ENCODE measurements around the gene ACAD9. TPM values are rescaled to one million over a fixed set of nuclear protein-coding genes. Genes with fewer than 3 reads are reported as not detected.

Gene ACAD9
- total RNA-seq, 2 experiments from 2014 or later: 69.5 to 88.5 TPM

- intact Hi-C loops (cut with micrococcal nuclease; ENCODE audit: unreplicated experiment): loop anchor here (5.0 kb wide), 3 partner anchors 192 to 373 kb away; partner anchors contain the start of gene COPG1
- Histone ChIP-seq H3K9me3 (ENCODE audit: low read length) (no peaks in the 10 kb centered on the region), H2AFZ (ENCODE audit: low read length) (no peak overlapping the region), H3K4me2 (ENCODE audit: low read length) (no peak overlapping the region), H3K9me2 (ENCODE audit: insufficient read depth, low read length) (no peaks in the 10 kb centered on the region), H3K4me1 (ENCODE audit: insufficient read depth, low read length, poor library complexity, severe bottlenecking) (peaks cover 11% of the 10 kb centered on the region), H3K27ac (ENCODE audit: low read depth, low read length, poor library complexity, severe bottlenecking) (no peak overlapping the region), H3K79me2 (ENCODE audit: insufficient read depth, low read depth, low read length) (peaks cover 17% of the 10 kb centered on the region; the same call in 1 of the 2 replicates), H3K36me3 (ENCODE audit: insufficient read depth, low read length) (peaks cover 4% of the 10 kb centered on the region), H3K4me3 (ENCODE audit: low read depth, low read length, poor library complexity, severe bottlenecking) (no peak overlapping the region), H4K20me1 (ENCODE audit: insufficient read depth, low read length) (no peaks in the 10 kb centered on the region)
- ChIA-PET CTCF (ENCODE audit: unreplicated experiment) (no interaction called here), POLR2A (interaction anchor here (0.7 kb wide), 1 partner anchor 153 kb away, joined by 3 read pairs; no protein-coding TSS in a partner anchor)
- no peak for DNase-seq (ENCODE audit: low spot score)
- BruUV-seq (replicated peaks): no TSS peak
- TF ChIP-seq CTCF (conservative IDR thresholded peaks at IDR 0.05; ENCODE audit: low read length) (no peak), EZH2phosphoT487 (IDR thresholded peaks at IDR 0.05; ENCODE audit: borderline replicate concordance, low read depth, low read length) (no peak)
Measured at GRCh38 chr3:128874481-128875180, 4.8 kb upstream of the ACAD9 start.

- Histone ChIP-seq H4K20me1 (ENCODE audit: insufficient read depth, low read length) (no peaks in the 10 kb centered on the region), H3K9me2 (ENCODE audit: insufficient read depth, low read length) (no peaks in the 10 kb centered on the region), H3K27ac (ENCODE audit: low read depth, low read length, poor library complexity, severe bottlenecking) (no peak overlapping the region), H3K4me3 (ENCODE audit: low read depth, low read length, poor library complexity, severe bottlenecking) (no peak overlapping the region), H3K36me3 (ENCODE audit: insufficient read depth, low read length) (peaks cover 4% of the 10 kb centered on the region), H3K4me1 (ENCODE audit: insufficient read depth, low read length, poor library complexity, severe bottlenecking) (peaks cover 17% of the 10 kb centered on the region), H3K4me2 (ENCODE audit: low read length) (no peak overlapping the region), H3K9me3 (ENCODE audit: low read length) (no peaks in the 10 kb centered on the region), H3K79me2 (ENCODE audit: insufficient read depth, low read depth, low read length) (peaks cover 27% of the 10 kb centered on the region), H2AFZ (ENCODE audit: low read length) (no peak overlapping the region)
- CTCF ChIA-PET (ENCODE audit: unreplicated experiment): no interaction called here
- TF ChIP-seq EZH2phosphoT487 (IDR thresholded peaks at IDR 0.05; ENCODE audit: borderline replicate concordance, low read depth, low read length) (no peak), CTCF (conservative IDR thresholded peaks at IDR 0.05; ENCODE audit: low read length) (peak; percentile 74)
- intact Hi-C loops (cut with micrococcal nuclease; ENCODE audit: unreplicated experiment): loop anchor here (5.0 kb wide), 3 partner anchors 193 to 372 kb away; partner anchors contain the start of gene COPG1
- no TSS peak for BruUV-seq (replicated peaks)
- DNase-seq (ENCODE audit: low spot score): peak; percentile 54
- POLR2A ChIA-PET: interaction anchor here (0.6 to 1.0 kb wide), 4 partner anchors 22 to 152 kb away, joined by 3 read pairs; no protein-coding TSS in a partner anchor
Measured at GRCh38 chr3:128875556-128876120, 3.8 kb upstream of the ACAD9 start.

All from OCI-LY7 (cell line).